NCI-H187 (cell line): ENCODE results near the gene TNRC18.

Source experiments
- DNase-seq, 2 experiments: peaks; one replicate each; lab custom pipeline; 2025; lab: John Stamatoyannopoulos, UW

Gene TNRC18

DNA sequence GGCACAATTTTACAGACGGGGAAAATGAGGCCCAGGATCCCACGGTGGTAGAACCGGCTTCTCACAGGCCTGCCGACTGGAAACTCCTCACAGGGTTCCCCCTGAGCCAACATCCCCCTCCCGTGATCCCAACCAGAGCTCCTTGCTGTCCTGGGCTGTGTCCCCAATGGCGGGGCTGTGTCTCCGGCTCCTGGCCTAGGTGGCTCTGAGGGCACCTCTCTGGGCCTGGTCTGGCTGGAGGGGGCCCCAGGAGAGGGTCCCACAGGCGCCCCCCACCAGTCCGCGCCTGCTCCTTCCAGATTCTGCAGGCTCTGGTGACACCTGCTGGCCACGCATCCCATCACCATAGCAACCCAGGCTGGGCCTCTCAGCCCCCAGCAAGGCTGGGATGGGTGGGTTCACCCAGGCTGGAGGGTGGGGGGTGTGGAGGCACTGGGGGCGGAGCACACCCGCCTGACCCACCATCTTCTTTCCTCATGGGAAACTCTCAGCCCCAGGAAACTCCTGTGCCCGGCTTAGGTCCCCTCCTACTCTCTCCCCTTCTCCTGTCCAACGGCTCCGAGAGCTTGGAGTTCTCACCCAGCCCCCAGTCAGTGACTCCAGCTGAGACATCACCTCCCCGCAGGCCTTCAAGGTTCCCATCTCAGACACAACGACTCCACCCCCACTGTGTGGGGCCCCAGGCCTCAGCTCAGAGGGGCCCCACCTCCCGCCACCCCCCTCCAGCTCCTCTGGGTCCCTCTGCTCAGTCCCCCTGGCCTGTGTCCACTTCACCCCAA lies 27.1 kb upstream of the TNRC18 start:
- DNase-seq, result no peak

DNA sequence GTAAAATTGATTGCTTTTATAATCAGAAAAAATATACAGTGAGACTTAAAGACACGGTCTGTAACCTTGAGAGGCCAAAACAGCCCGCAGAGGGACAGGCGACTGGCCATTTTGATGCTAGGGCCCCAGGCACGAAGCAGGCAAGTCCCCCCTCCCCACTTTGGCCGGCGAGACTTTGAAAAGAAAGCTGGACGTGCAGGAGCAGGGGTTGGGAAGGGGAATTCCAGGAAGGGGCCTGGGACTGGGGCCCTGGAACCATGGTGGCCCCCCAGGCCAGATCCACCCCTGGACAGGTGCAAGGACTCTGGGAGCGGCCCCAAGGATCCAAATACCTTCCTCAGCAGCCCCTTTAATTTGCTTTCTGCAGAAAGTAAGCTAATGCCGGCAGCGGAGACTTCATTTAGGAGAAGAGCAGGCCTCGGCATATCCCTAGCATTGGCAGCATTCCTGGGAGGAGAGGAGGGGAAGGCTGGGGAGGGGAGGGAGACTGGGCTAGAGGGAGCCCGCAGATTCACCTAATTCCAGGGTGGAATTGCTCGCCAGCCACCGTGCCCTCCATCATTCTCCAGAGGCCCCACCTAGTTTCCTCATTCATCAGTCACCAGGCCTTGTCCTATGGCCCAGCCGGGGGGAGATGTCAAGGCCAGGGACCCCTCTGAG lies 24.9 kb upstream of the TNRC18 start:
- DNase-seq, result no peak

- DNase-seq, result no peak
These were observed 22.5 kb upstream of the TNRC18 start for GRCh38 chr7:5445981-5446594.

- DNase-seq, result no peak
These were observed 20.0 kb upstream of the TNRC18 start for GRCh38 chr7:5443678-5444077.

GRCh38 chr7:5442757-5443305 lies 19.2 kb upstream of the TNRC18 start:
- DNase-seq, result no peak

DNA sequence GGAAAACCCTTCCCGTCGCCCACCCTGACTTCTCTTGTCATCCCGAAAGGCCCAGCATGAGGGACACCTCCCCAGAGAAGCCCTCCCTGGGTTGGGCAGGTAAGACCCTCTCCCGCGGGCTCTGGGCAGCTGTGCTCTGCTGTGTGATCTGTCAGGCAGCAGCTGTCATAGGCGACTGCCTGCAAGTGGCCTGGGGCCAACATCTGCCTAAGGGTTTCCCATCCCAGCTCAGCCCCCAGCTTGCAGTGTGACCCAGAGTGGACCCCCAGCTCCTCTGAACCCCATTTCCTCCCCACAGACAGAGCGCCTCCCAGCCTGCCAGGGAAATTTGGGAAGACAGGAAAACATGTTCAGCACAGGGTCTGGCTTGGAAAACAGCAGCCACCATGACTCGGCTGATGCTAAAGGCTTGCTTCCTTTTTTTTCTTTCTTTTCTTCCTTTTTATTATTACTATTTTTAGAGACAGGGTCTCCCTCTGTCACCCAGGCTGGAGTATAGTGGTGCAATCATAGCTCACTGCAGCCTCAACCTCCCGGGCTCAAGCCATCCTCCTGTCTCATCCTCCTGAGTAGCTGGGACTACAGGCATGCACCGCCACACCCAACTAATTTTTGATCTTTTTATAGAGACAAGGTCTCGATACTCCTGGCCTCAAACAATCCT lies 18.3 kb upstream of the TNRC18 start:
- DNase-seq, result no peak

GRCh38 chr7:5439572-5440496 lies 16.2 kb upstream of the TNRC18 start:
- DNase-seq, result no peak

DNA sequence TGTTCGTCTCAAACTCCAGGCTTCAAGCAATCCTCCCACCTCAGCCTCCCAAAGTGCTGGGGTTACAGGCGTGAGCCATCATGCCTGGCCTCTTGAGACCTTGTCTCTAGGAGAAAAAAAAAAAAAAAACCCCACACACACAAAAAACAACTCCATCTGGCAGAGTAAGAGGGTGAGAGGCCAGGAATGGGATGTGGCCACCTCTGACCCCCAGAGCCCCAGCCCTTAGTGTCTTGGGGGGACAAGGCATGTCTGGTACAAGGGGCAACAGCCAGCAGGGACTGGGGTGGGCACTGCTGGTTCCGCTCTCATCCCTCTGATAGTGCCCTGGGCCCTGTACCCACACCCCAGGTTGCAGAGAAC lies 15.6 kb upstream of the TNRC18 start:
- no peak for DNase-seq

DNA sequence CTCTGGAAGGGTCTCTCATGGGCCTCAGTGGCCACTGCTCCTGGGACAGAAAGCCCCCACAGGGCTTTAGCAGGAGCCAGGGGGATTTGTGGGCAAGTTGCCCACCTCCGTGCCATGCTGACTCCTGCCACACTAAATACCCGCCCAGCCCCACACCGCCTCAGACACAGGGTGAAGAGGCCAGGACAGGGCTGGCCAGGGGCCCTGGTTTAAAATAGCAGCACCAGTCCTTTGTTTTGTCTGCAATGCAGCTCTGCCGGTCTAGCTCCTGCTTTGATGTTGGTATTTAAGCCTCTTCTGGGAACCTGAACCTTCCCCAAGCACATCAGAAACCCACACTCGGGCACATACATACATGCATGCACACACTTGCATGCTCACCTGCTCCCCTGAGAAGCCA lies 14.4 kb upstream of the TNRC18 start:
- DNase-seq, result no peak

DNA sequence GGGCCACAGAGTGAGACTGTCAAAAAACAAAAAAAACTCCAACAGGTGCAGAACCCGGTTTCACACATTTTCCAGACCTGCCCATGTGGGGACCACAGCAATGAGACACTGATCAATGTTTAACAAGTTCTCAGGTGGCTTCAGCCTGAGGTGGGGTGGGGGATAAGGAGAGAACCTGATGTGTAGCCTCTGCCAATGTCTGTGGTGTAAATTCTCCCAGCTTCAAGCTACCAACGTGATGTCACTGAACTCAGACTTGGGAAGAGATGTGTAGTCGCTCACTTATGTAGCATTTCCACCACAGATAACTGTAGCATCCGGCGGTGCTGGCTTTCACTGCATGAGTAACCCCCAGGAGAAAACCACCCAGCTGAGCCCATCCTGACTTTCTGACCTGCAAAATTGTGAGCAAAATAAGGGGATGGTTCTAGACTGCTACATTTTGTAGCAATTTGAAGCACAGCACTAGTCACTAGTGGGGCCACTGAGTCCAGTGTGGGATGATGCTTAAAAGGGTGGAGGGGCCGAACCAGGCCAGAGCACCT lies 13.8 kb upstream of the TNRC18 start:
- no peak for DNase-seq

- DNase-seq, result no peak
These were observed 12.5 kb upstream of the TNRC18 start for GRCh38 chr7:5436003-5436678.

DNA sequence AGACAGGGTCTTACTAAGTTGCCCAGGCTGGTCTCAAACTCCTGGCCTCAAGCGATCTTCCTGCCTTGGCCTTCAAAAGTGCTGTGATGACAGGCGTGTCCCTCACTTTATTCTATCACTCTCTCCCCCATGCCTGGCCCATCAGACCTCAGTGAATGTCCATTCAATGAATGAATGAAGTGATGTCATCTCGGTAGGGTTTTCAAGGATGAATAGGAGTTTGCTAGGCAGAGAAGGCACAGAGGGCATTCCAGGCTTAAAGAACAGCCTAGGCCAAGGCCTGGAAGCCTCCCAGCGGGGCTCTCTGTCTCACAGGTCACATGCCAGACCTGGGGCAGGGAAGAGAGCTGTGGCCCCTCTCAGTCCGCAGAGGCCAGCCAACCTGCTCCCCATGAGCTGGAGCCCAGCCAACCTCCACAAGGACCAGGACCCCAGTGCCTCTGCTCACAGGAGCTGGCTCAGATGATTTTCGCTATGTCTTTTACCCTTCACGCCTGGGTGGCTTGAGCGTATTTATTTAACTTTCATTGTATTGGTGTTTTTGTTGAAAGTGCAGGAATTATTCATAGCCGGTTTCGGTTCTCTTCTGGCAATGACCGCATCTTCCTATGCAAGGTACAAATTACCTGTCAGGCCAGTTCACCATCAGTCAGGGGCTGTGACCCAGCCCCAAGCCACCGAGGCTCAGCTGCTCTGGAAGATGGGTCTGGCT lies 11.8 kb upstream of the TNRC18 start:
- no peak for DNase-seq

DNA sequence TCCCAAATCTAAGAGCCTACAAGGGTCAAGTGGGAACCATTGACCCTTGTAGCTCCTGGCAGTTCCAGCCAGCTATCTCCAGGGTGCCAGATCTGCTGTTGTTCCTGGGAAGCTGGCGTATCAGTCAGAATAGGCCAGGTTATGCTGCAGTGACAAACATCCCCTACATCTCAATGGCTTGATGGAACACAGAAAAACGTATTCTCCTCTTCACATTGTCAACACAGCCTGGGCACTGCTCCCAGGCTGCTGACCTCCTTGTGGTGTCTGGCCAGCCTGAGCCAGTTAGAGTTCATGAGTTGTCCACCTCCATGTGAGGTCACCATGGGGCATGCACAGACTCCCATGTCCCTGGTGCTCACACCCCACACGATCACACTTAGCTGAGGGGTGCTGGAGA lies 9.5 kb upstream of the TNRC18 start:
- DNase-seq, result no peak

DNA sequence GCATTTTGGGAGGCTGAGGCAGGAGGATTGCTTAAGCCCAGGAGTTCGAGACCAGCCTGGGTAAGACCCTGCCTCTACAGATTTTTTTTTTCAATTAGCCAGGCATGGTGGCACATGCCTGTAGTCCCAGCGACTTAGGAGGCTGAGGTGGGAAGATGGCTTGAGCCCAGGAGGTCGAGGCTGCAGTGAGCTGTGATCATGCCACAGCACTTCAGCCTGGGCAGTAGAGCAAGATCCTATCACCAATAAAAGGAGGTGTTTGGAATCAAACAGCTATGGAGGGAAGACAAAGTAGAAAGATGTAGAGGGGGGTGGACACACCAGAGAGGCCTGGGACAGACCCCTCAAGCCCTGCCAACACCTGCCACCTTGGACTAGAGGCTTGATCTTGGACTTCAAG lies 9.1 kb upstream of the TNRC18 start:
- no peak for DNase-seq

DNA sequence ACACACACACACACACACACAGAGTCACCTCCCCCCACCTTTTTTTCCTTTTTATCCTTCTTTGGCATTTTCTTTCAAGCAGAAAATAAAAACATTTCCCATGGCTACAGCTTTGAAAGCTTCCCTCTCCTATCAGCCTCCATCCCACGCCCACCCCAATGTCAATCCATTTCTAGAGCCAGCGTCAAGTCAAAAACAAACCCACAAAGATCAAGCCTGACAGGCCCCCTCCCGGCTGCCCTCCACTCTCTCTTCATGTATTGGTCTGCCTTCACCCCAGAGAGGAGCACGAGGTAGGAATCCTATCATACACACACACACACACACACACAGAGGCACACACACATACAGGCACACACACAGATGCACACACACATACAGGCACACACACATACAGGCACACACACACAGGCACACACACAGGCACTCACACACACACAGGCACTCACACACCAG lies 8.0 kb upstream of the TNRC18 start:
- no peak for DNase-seq

GRCh38 chr7:5430612-5430947 lies 6.9 kb upstream of the TNRC18 start:
- no peak for DNase-seq

GRCh38 chr7:5429857-5430611 lies 6.4 kb upstream of the TNRC18 start:
- no peak for DNase-seq

GRCh38 chr7:5429253-5429856 lies 5.7 kb upstream of the TNRC18 start:
- no peak for DNase-seq
